ENCODE measurements around the gene RALGPS2.

Gene RALGPS2

DNA sequence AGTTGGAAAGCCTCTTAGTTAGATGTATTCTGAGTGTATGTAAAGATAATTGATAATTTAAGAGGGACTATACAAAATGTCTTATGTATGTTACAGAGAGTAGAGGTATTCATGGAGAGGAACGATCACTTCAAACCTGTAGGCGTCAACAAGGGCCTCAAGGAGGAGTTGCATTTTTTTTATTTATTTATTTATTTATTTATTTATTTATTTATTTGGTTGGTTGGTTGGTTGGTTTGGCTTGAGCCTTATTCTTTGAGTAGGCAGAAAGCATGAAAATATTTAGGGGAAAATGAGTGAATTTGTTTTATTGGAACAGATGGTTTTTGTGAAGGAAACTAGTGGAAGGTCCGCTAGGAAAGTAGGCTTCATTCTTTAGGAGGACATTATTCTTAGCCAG, 137.4 kb downstream of the RALGPS2 start (continued):
- TF ChIP-seq, protein P1, sequence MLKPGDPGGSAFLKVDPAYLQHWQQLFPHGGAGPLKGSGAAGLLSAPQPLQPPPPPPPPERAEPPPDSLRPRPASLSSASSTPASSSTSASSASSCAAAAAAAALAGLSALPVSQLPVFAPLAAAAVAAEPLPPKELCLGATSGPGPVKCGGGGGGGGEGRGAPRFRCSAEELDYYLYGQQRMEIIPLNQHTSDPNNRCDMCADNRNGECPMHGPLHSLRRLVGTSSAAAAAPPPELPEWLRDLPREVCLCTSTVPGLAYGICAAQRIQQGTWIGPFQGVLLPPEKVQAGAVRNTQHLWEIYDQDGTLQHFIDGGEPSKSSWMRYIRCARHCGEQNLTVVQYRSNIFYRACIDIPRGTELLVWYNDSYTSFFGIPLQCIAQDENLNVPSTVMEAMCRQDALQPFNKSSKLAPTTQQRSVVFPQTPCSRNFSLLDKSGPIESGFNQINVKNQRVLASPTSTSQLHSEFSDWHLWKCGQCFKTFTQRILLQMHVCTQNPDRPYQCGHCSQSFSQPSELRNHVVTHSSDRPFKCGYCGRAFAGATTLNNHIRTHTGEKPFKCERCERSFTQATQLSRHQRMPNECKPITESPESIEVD (tag by site-specific recombination; IDR thresholded peaks at IDR 0.05), result no peak
- TF ChIP-seq ZFHX2 (tag by site-specific recombination; conservative IDR thresholded peaks at IDR 0.05) (no peak), ZNF768 (tag by site-specific recombination; IDR thresholded peaks at IDR 0.05) (no peak), ZNF404 (tag by site-specific recombination; IDR thresholded peaks at IDR 0.05) (no peak), MZF1 (tag by site-specific recombination; IDR thresholded peaks at IDR 0.05; ENCODE audit: borderline replicate concordance) (no peak), ZNF624 (tag by site-specific recombination; IDR thresholded peaks at IDR 0.05) (no peak), ZNF16 (tag by site-specific recombination; IDR thresholded peaks at IDR 0.05; ENCODE audit: low read depth) (no peak), ZNF211 (tag by site-specific recombination; IDR thresholded peaks at IDR 0.05; ENCODE audit: low read depth) (no peak), ZNF19 (tag by site-specific recombination; IDR thresholded peaks at IDR 0.05; ENCODE audit: low read depth) (no peak), GLI4 (tag by site-specific recombination; IDR thresholded peaks at IDR 0.05) (no peak), ZBTB20 (tag by site-specific recombination; IDR thresholded peaks at IDR 0.05) (no peak), KLF8 (tag by site-specific recombination; IDR thresholded peaks at IDR 0.05) (no peak), HOXC10 (CRISPR knock-in tag; IDR thresholded peaks at IDR 0.05) (no peak), ZNF585B (tag by site-specific recombination; IDR thresholded peaks at IDR 0.05) (no peak)
- TF ChIP-seq, protein P2, sequence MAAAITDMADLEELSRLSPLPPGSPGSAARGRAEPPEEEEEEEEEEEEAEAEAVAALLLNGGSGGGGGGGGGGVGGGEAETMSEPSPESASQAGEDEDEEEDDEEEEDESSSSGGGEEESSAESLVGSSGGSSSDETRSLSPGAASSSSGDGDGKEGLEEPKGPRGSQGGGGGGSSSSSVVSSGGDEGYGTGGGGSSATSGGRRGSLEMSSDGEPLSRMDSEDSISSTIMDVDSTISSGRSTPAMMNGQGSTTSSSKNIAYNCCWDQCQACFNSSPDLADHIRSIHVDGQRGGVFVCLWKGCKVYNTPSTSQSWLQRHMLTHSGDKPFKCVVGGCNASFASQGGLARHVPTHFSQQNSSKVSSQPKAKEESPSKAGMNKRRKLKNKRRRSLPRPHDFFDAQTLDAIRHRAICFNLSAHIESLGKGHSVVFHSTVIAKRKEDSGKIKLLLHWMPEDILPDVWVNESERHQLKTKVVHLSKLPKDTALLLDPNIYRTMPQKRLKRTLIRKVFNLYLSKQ (tag by site-specific recombination; IDR thresholded peaks at IDR 0.05; ENCODE audit: borderline replicate concordance), result no peak
- TF ChIP-seq, protein P3, sequence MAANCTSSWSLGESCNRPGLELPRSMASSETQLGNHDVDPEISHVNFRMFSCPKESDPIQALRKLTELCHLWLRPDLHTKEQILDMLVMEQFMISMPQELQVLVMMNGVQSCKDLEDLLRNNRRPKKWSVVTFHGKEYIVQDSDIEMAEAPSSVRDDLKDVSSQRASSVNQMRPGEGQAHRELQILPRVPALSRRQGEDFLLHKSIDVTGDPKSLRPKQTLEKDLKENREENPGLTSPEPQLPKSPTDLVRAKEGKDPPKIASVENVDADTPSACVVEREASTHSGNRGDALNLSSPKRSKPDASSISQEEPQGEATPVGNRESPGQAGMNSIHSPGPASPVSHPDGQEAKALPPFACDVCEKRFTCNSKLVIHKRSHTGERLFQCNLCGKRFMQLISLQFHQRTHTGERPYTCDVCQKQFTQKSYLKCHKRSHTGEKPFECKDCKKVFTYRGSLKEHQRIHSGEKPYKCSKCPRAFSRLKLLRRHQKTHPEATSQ (tag by site-specific recombination; IDR thresholded peaks at IDR 0.05), result no peak
- TF ChIP-seq, protein P4, sequence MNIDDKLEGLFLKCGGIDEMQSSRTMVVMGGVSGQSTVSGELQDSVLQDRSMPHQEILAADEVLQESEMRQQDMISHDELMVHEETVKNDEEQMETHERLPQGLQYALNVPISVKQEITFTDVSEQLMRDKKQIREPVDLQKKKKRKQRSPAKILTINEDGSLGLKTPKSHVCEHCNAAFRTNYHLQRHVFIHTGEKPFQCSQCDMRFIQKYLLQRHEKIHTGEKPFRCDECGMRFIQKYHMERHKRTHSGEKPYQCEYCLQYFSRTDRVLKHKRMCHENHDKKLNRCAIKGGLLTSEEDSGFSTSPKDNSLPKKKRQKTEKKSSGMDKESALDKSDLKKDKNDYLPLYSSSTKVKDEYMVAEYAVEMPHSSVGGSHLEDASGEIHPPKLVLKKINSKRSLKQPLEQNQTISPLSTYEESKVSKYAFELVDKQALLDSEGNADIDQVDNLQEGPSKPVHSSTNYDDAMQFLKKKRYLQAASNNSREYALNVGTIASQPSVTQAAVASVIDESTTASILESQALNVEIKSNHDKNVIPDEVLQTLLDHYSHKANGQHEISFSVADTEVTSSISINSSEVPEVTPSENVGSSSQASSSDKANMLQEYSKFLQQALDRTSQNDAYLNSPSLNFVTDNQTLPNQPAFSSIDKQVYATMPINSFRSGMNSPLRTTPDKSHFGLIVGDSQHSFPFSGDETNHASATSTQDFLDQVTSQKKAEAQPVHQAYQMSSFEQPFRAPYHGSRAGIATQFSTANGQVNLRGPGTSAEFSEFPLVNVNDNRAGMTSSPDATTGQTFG (tag by site-specific recombination; IDR thresholded peaks at IDR 0.05; ENCODE audit: borderline replicate concordance), result no peak

DNA sequence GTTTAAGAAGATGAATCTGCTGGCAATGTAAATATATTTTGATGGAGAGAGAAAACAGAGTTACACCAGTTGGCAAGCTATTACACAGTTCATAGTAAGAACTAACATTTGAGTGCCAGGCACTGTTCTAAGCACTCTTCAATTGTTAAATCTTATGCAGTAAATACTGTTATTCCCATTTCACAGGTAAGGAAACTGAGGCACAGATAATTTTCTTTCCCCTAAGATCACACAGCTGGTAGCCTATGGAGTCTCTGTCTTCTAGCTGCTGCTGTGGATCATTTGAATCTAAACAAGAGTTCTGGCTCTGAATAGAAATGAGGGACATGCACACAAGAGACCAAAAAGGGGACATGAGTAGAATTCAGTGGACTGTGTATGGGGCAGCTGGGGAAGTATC, 137.8 kb downstream of the RALGPS2 start:
- Histone ChIP-seq H3K4me3 (ENCODE audit: low read depth, low read length) (no peak overlapping the region), H3K9me3 (ENCODE audit: control insufficient read depth, insufficient read depth, low read depth, low read length) (no peaks in the 10 kb centered on the region), H3K4me1 (ENCODE audit: control insufficient read depth, insufficient read depth, low read length) (no peaks in the 10 kb centered on the region; the same call in 1 of the 2 replicates), H3K27ac (ENCODE audit: extremely low read depth, low read depth, low read length) (no peak overlapping the region), H3K36me3 (ENCODE audit: control insufficient read depth in 2 of 2, insufficient read depth in 1 of 2, low read length in 2 of 2) (no peaks in the 10 kb centered on the region)
- ChIA-PET POLR2A (no interaction called here), CTCF (interaction anchor here (0.5 kb wide), 1 partner anchor 89 kb away, joined by 3 read pairs; no protein-coding TSS in a partner anchor)
- TF ChIP-seq ZNF132 (tag by site-specific recombination; IDR thresholded peaks at IDR 0.05; ENCODE audit: borderline replicate concordance) (no peak), ZNF223 (tag by site-specific recombination; IDR thresholded peaks at IDR 0.05) (no peak), SP7 (tag by site-specific recombination; IDR thresholded peaks at IDR 0.05) (no peak), ZNF138 (tag by site-specific recombination; IDR thresholded peaks at IDR 0.05; ENCODE audit: borderline replicate concordance) (no peak), GLI2 (tag by site-specific recombination; IDR thresholded peaks at IDR 0.05; ENCODE audit: borderline replicate concordance, low read depth) (no peak), ZBTB21 (tag by site-specific recombination; IDR thresholded peaks at IDR 0.05) (no peak), ZNF660 (tag by site-specific recombination; IDR thresholded peaks at IDR 0.05) (no peak), ZNF571 (tag by site-specific recombination; IDR thresholded peaks at IDR 0.05) (no peak), ZNF529 (tag by site-specific recombination; IDR thresholded peaks at IDR 0.05; ENCODE audit: insufficient replicate concordance) (no peak)
- TF ChIP-seq, protein P5, sequence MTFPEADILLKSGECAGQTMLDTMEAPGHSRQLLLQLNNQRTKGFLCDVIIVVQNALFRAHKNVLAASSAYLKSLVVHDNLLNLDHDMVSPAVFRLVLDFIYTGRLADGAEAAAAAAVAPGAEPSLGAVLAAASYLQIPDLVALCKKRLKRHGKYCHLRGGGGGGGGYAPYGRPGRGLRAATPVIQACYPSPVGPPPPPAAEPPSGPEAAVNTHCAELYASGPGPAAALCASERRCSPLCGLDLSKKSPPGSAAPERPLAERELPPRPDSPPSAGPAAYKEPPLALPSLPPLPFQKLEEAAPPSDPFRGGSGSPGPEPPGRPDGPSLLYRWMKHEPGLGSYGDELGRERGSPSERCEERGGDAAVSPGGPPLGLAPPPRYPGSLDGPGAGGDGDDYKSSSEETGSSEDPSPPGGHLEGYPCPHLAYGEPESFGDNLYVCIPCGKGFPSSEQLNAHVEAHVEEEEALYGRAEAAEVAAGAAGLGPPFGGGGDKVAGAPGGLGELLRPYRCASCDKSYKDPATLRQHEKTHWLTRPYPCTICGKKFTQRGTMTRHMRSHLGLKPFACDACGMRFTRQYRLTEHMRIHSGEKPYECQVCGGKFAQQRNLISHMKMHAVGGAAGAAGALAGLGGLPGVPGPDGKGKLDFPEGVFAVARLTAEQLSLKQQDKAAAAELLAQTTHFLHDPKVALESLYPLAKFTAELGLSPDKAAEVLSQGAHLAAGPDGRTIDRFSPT (tag by site-specific recombination; IDR thresholded peaks at IDR 0.05), result no peak
- TF ChIP-seq, protein P6, sequence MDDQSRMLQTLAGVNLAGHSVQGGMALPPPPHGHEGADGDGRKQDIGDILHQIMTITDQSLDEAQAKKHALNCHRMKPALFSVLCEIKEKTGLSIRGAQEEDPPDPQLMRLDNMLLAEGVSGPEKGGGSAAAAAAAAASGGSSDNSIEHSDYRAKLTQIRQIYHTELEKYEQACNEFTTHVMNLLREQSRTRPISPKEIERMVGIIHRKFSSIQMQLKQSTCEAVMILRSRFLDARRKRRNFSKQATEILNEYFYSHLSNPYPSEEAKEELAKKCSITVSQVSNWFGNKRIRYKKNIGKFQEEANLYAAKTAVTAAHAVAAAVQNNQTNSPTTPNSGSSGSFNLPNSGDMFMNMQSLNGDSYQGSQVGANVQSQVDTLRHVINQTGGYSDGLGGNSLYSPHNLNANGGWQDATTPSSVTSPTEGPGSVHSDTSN (CRISPR knock-in tag; IDR thresholded peaks at IDR 0.05), result no peak

Measured in HEK293 (cell line).